Kidney (tissue), 14 donors: ENCODE results near the gene PHACTR4. TPM values are rescaled to one million over a fixed set of nuclear protein-coding genes. Genes with fewer than 3 reads are reported as not detected.

Source experiments
- DNase-seq, 5 donors: peaks; one replicate each; pipeline ENCODE4 v3.0.0-alpha.2; 2013 to 2020
- FAIRE-seq: peaks from 2 replicates; lab custom pipeline; 2012; peaks lifted over from hg19 to GRCh38; lab: Jason Lieb, UNC
- H3K27ac ChIP-seq, 2 donors: one replicate each; pipeline ENCODE4 v1.7.0; 2013; ENCODE audit warnings: low read depth in 2 of 2, low read length in 2 of 2, inconsistent platforms in 1 of 2
- H3K27me3 ChIP-seq: one replicate; pipeline ENCODE4 v1.7.1; 2013; ENCODE audit warnings: low read length, inconsistent platforms; ENCODE audit not compliant: control insufficient read depth, insufficient read depth
- H3K36me3 ChIP-seq, 3 donors: one replicate each; pipeline versions ENCODE4 v1.7.0 to v1.7.1; 2013; ENCODE audit warnings: low read length in 3 of 3, control low read depth in 1 of 3, inconsistent platforms in 1 of 3; ENCODE audit not compliant: insufficient read depth in 3 of 3, control insufficient read depth in 2 of 3
- H3K4me1 ChIP-seq, 3 donors: one replicate each; pipeline versions ENCODE4 v1.7.0 to v1.7.1; 2013; ENCODE audit warnings: low read length in 3 of 3, inconsistent platforms in 1 of 3, low read depth in 1 of 3; ENCODE audit not compliant: control insufficient read depth in 2 of 3, insufficient read depth in 2 of 3
- H3K4me3 ChIP-seq, 3 donors: one replicate each; pipeline versions ENCODE4 v1.7.0 to v1.8.1; 2013; ENCODE audit warnings: low read length in 3 of 3, control low read depth in 1 of 3, inconsistent platforms in 1 of 3
- H3K9ac ChIP-seq, 3 donors: one replicate each; pipeline versions ENCODE4 v1.7.0 to v1.7.1; 2013; ENCODE audit warnings: low read length in 3 of 3, control low read depth in 1 of 3, inconsistent platforms in 1 of 3
- H3K9me3 ChIP-seq, 3 donors: one replicate each; pipeline versions ENCODE4 v1.7.0 to v1.7.1; 2013; ENCODE audit warnings: low read length in 3 of 3, control low read depth in 1 of 3, inconsistent platforms in 1 of 3; ENCODE audit not compliant: control insufficient read depth in 2 of 3, insufficient read depth in 1 of 3
- CTCF ChIP-seq: IDR thresholded peaks from 3 replicates; pipeline ENCODE4 v1.5.1; 2012; ENCODE audit warnings: mild to moderate bottlenecking, moderate library complexity, borderline replicate concordance; ENCODE audit not compliant: insufficient read depth; ENCODE audit errors: extremely low read depth
- intact Hi-C: fragments of 100-400 bp; cut with DNase I; formaldehyde crosslinking; loops from one replicate; pipeline ENCODE4 v1.11.1; 2022
- polyA plus RNA-seq: library from polyadenylated mRNA; stranded (reverse); fragments of 350-450 nt; fragmentation: Illumina TruSeq; extraction: RNeasy Lipid Tissue Mini Kit (QIAGEN cat#74804); gene quantifications from one replicate; pipeline ENCODE4 v1.2.3, GENCODE V29; 2014; ENCODE audit warnings: low read depth, low replicate concordance; ENCODE audit not compliant: insufficient read depth
- total RNA-seq: library from RNA; stranded (reverse); fragmentation: NEBNext Ultra II Directional; extraction: Animal tissue kit (Norgen Biotek cat#: 25700); gene quantifications from one replicate; pipeline ENCODE4 v1.2.1, GENCODE V29; 2021
- donor health status: control.
- donor health status: control.
- donor health status: control.
- donor health status: control.
- donor health status: control.
- donor health status: DM: yes; HTN: yes; CAD: no.
- donor health status: Normal renal cell carcinoma (clear cell type).

PHACTR4 gene
- total and polyA plus RNA-seq, 2 donors from 2014 or later, result 23.2 to 51.5 TPM

GRCh38 chr1:28417926-28418637 lies 48.5 kb downstream of the PHACTR4 start:
- intact Hi-C loops, result no loop called here
- H3K27ac ChIP-seq, result no peak overlapping the region
- H3K9ac ChIP-seq, result no peak overlapping the region

DNA sequence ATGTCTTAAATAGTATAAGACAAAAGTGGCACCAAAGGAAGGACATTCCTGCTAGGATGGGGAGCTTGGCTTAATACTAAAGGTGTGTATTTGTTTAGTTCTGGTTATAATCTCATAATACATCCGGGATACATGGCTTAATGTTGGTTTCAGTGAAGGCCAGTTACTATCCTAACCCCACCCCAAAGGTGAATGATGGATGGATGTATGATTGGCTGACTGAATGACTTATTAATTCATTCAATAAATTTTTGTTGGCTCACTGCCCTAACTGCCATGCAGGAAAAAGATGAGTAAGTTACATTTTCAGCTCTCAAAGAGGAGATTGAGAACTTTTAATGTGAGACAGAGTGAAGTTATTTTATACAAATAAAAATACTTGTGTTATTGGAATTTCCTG lies 52.2 kb downstream of the PHACTR4 start:
- FAIRE-seq (no peak), DNase-seq (no peak)
- no peaks in the 10 kb centered on the region for H3K9me3 ChIP-seq
- H3K4me3 ChIP-seq, result no peak overlapping the region
- intact Hi-C loops, result no loop called here
- no peak overlapping the region for H3K27ac ChIP-seq
- H3K27me3 ChIP-seq, result no peaks in the 10 kb centered on the region
- no peak overlapping the region for H3K9ac ChIP-seq
- no peak for TF ChIP-seq CTCF
- H3K4me1 ChIP-seq, result no peaks in the 10 kb centered on the region
- no peaks in the 10 kb centered on the region for H3K36me3 ChIP-seq

More at GRCh38 chr1:28417926-28418637, 48.5 kb downstream of the PHACTR4 start:
- Histone ChIP-seq H3K9me3 (no peaks in the 10 kb centered on the region), H3K4me3 (no peak overlapping the region), H3K4me1 (peaks cover 0 to 3% (median 0%) of the 10 kb centered on the region in 3 donors), H3K36me3 (no peaks in the 10 kb centered on the region), H3K27me3 (no peaks in the 10 kb centered on the region)
- no peak for FAIRE-seq
- no peak for DNase-seq
- no peak for TF ChIP-seq CTCF

DNA sequence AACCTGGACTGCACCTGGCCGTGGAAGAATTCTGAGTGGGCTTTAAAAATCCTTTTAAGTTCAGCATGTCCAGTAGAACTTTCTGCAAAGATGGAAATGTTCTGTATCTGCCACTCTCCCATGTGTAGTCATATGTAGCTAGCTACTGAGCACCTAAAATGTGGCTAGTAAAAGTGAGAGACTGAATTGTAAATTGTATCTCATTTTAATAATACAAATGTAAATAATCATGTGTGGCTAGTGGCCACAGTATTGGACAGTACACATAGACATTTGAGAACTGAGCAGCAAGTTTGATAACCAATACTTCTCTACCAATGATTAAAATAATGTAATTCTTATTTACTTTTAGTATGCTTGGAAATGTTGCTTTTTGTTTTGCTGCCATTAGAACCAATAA lies 57.3 kb downstream of the PHACTR4 start:
- intact Hi-C loops, result no loop called here
- Histone ChIP-seq H3K9ac (no peak overlapping the region), H3K4me1 (no peaks in the 10 kb centered on the region), H3K27ac (no peak overlapping the region), H3K27me3 (no peaks in the 10 kb centered on the region), H3K9me3 (no peaks in the 10 kb centered on the region), H3K36me3 (no peaks in the 10 kb centered on the region), H3K4me3 (no peak overlapping the region)
- FAIRE-seq, result no peak
- no peak for TF ChIP-seq CTCF
- no peak for DNase-seq
